ENCODE data around the gene ELL2. TPM values are rescaled to one million over a fixed set of nuclear protein-coding genes. Genes with fewer than 3 reads are reported as not detected.
"Not testable (repeated sequence)": the region's sequence is repeated elsewhere in the genome, so short reads cannot be mapped to it uniquely, and the experiment has no call there.

Gene ELL2
- total RNA-seq, 4 donors from 2014 or later, result 32.4 to 50.3 (median 45.1) TPM

DNA sequence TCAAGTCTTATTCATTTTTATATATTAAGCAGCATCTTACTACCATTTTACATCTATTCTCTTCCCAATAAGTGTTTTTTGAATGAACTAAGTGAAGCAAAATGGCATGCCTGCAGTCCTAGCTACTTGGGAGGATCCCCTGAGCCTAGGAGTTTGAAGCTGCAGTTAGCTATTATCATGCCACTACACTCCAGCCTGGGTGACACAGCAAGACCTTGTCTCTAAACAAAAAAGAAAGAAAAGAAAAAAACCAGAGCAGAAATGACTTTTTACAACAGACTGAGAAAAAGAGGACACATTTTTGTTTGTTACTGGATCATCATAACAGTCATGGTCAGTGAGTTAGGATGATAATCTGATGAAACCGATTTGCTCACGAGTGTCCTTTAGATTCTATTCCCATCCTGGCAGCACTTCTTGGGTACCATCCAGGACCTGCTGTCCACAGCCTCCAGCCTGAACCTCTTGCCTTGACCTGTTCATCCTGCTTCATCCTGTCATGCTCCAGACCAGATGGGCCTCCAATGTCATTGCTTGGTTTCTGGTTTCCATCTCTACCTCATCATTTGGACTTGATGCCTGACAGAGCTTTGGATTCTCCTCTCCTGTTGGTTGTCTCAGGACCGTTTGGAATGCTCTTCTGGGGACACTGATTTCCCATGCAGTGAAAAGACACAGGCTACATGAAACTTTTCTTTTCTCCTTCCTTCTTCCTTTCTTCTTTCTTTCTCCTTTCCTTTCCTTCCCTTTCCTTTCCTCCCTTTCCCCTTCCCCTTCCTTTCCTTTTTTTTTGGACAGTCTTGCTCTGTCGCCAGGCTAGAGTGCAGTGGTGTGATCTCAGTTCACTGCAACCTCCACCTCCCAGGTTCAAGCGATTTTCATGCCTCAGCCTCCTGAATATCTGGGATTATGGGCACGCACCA lies 89.0 kb downstream of the ELL2 start:
- no peak overlapping the region for H3K4me3 ChIP-seq (ENCODE audit: low read depth, poor library complexity, severe bottlenecking)
- WGBS, 2 donors, result 70 to 73% methylated on average over 6 of the region's 6 CpGs
- intact Hi-C loops (cut with DNase I; ENCODE audit: low total_unique reads), result no loop called here
- DNase-seq (ENCODE audit: low spot score in 2 of 2), result peak in 1 of 2 donors; percentile 54
- TF ChIP-seq POLR2A (IDR thresholded peaks at IDR 0.05), result no peak
- TF ChIP-seq, protein P1, sequence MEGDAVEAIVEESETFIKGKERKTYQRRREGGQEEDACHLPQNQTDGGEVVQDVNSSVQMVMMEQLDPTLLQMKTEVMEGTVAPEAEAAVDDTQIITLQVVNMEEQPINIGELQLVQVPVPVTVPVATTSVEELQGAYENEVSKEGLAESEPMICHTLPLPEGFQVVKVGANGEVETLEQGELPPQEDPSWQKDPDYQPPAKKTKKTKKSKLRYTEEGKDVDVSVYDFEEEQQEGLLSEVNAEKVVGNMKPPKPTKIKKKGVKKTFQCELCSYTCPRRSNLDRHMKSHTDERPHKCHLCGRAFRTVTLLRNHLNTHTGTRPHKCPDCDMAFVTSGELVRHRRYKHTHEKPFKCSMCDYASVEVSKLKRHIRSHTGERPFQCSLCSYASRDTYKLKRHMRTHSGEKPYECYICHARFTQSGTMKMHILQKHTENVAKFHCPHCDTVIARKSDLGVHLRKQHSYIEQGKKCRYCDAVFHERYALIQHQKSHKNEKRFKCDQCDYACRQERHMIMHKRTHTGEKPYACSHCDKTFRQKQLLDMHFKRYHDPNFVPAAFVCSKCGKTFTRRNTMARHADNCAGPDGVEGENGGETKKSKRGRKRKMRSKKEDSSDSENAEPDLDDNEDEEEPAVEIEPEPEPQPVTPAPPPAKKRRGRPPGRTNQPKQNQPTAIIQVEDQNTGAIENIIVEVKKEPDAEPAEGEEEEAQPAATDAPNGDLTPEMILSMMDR (IDR thresholded peaks at IDR 0.05), result no peak

DNA sequence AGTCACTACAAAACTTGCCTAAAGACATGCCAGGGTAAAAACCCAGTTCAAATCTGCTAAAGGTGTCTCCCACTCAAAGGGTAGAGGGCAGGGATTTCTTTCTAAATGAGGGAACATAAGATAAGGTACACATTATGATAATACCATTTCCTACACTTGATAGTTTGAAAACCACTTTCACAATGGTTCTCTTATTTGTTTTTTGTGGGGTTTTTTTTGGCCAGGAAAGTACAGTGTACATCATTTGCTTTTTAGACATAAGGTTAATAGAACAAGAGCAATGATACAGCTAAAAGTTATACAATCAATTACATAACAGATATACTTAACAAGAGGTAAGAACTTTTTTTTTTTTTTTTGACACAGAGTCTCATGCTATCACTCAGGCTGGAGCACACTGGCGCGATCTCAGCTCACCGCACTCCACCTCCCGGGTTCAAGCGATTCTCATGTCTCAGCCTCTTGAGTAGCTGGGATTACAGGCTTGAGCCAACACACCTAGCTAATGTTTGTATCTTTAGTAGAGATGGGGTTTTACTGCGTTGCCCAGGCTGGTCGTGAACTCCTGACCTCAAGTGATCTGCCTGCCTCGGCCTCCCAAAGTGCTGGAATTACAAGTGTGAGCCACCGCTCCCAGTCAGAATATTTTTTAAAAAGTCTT lies 90.4 kb downstream of the ELL2 start:
- intact Hi-C loops (cut with DNase I; ENCODE audit: low total_unique reads), result no loop called here
- peak in 1 of 2 donors; percentile 49 for DNase-seq (ENCODE audit: low spot score in 2 of 2)
- 95 to 98% methylated on average over 9 of the region's 9 CpGs for whole genome bisulfite sequencing, 2 donors
- no peak for TF ChIP-seq POLR2A (IDR thresholded peaks at IDR 0.05)
- TF ChIP-seq, protein P1 (IDR thresholded peaks at IDR 0.05), result no peak
- H3K4me3 ChIP-seq (ENCODE audit: low read depth, poor library complexity, severe bottlenecking), result no peak overlapping the region

DNA sequence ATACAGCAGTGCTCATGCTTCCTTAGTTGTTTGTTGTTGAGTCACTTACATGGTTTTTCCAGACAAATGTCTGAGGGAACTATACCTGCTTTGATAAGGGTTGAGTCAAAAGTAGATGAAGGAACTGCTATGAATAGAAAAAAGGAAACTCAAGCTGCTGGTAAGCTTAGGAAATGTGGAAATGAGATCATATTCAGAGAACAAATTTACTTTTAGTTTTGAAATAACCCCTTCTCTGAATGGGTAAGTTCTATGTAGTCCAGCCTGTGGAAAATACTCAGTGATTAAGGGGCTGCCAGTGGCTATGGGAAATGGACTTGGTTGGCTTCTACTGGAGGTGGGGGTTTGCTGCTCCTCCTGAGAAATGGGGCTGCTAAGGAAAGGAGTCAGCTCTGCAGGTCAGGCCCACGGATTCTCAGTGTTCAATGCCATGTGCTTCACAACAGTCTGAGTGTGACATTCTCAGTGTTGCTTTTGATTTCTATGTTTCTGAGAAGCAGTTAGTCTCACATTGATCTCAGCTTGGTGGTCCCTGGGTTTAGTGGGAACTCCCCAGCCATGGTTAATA lies 91.5 kb downstream of the ELL2 start:
- intact Hi-C loops (cut with DNase I; ENCODE audit: low total_unique reads), result no loop called here
- TF ChIP-seq POLR2A (IDR thresholded peaks at IDR 0.05), result no peak
- TF ChIP-seq, protein P1 (IDR thresholded peaks at IDR 0.05), result no peak
- 81 to 82% methylated on average over 1 of the region's 1 CpG for WGBS, 2 donors
- peak in 1 of 2 donors; percentile 68 for DNase-seq (ENCODE audit: low spot score in 2 of 2)
- no peak overlapping the region for H3K4me3 ChIP-seq (ENCODE audit: low read depth, poor library complexity, severe bottlenecking)

DNA sequence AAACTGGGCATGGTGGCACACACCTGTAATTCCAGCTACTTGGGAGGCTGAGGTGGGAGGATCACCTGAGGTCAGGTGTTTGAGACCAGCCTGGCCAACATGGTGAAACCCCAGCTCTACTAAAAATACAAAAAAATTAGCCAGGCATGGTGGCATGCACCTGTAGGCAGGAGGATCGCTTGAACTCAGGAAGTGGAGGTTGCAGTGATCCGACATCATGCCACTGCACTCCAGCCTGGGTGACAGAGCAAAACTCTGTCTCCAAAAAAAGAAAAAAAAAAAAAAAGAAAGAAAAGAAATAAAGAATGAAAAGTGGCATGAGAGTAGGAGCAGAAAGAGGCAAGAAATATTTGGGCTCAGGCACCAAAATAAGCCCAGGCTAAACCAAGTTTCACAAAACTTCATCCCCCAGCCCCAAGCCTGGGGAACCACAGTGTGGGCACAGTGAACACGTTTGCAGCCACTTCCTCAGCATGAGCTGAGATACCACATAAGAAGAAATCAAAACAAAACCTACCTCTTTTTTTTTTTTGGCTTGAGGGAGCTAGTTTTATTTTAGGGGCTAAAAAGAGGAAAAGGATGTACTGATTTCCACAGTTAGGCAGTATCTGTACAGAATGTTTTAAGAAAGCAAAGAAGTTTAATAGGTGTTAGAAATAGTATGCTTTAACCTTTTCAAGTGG lies 92.3 kb downstream of the ELL2 start:
- WGBS, 2 donors, result 61 to 72% methylated on average over 3 of the region's 3 CpGs
- H3K4me3 ChIP-seq (ENCODE audit: low read depth, poor library complexity, severe bottlenecking), result not testable (repeated sequence)
- peak in 1 of 2 donors; percentile 32 for DNase-seq (ENCODE audit: low spot score in 2 of 2)
- intact Hi-C loops (cut with DNase I; ENCODE audit: low total_unique reads), result loop anchor here (10.0 kb wide), 1 partner anchor 85 kb away; no protein-coding TSS in a partner anchor

DNA sequence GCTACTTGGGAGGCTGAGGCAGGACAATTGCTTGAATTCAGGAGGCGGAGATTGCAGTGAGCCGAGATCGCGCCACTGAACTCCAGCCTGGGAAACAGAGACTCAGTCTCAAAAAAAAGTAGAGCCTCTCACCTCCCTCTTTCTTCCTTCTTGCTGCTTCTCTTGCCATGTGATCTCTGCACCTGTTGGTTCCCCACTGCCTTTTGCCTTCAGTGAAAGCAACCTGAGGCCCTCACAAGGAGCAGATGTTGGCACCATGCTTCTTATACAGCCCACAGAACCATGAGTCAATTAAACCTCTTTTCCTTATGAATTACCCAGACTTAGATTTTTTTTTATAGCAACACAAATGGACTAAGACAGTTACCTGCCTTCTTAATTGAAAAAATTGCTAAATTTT lies 93.5 kb downstream of the ELL2 start:
- H3K4me3 ChIP-seq (ENCODE audit: low read depth, poor library complexity, severe bottlenecking), result no peak overlapping the region
- WGBS, 2 donors, result 94 to 95% methylated on average over 4 of the region's 4 CpGs
- intact Hi-C loops (cut with DNase I; ENCODE audit: low total_unique reads), result loop anchor here (10.0 kb wide), 1 partner anchor 87 kb away; no protein-coding TSS in a partner anchor
- no peak for TF ChIP-seq POLR2A (IDR thresholded peaks at IDR 0.05)
- TF ChIP-seq, protein P1 (IDR thresholded peaks at IDR 0.05), result no peak
- DNase-seq (ENCODE audit: low spot score in 2 of 2), result no peak
